GM23338 (cell line): ENCODE measurements around the gene SRSF3.

ENCODE experiments used
- EZH2 ChIP-seq: fragments of 200-600 bp; sonication (generic); IDR thresholded peaks from one replicate; pipeline ENCODE4 v1.8.0; 2017; ENCODE audit warnings: antibody characterized with exemption, mild to moderate bottlenecking, low read depth; ENCODE audit not compliant: unreplicated experiment
- EZH2phosphoT487 ChIP-seq: fragments of 200-600 bp; sonication (generic); IDR thresholded peaks from one replicate; pipeline ENCODE4 v1.8.1; 2018; ENCODE audit warnings: antibody characterized with exemption; ENCODE audit not compliant: unreplicated experiment
- JUNB ChIP-seq: IDR thresholded peaks from one replicate; pipeline ENCODE4 v1.6.1; 2016; ENCODE audit warnings: antibody characterized with exemption; ENCODE audit not compliant: unreplicated experiment
- POLR2AphosphoS5 ChIP-seq: IDR thresholded peaks from 2 replicates; pipeline ENCODE4 v1.6.1; 2016; ENCODE audit warnings: antibody characterized with exemption, low read depth
- TF ChIP-seq, protein P1 (sequence below), 2 experiments: fragments of 200-600 bp in 1 of 2; sonication (generic) in 1 of 2; conservative IDR thresholded peaks; 2 replicates each; pipeline versions ENCODE4 v1.5.1 to v1.6.1; 2016 to 2017; ENCODE audit warnings: antibody characterized with exemption in 2 of 2, low read depth in 2 of 2, mild to moderate bottlenecking in 2 of 2, moderate library complexity in 1 of 2
- TF ChIP-seq, protein P2 (sequence below): IDR thresholded peaks from 2 replicates; pipeline ENCODE4 v1.6.1; 2016; ENCODE audit warnings: antibody characterized with exemption
- TF ChIP-seq, protein P3 (sequence below): IDR thresholded peaks from one replicate; pipeline ENCODE4 v1.6.1; 2018; ENCODE audit warnings: antibody characterized with exemption; ENCODE audit not compliant: unreplicated experiment

DNA sequence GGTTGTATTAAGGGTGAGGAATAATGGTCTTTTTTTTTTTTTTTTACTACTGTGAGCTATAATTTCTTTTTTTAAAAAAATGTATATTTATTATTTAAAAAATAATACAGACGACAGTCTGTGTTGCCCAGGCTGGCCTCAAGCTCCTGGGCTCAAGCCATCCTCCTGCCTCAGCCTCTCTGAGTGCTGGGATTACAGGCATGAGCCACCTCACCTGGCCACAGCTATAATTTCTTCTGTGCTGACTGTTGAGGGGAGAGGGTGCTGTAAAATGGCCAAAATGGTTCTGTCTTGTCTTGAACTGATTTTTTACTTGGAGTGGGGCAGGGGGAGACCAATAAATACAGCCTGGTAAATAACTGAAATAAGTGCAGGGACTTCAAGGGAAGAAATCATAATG is 3.6 kb downstream of the SRSF3 start:
- TF ChIP-seq, protein P1, sequence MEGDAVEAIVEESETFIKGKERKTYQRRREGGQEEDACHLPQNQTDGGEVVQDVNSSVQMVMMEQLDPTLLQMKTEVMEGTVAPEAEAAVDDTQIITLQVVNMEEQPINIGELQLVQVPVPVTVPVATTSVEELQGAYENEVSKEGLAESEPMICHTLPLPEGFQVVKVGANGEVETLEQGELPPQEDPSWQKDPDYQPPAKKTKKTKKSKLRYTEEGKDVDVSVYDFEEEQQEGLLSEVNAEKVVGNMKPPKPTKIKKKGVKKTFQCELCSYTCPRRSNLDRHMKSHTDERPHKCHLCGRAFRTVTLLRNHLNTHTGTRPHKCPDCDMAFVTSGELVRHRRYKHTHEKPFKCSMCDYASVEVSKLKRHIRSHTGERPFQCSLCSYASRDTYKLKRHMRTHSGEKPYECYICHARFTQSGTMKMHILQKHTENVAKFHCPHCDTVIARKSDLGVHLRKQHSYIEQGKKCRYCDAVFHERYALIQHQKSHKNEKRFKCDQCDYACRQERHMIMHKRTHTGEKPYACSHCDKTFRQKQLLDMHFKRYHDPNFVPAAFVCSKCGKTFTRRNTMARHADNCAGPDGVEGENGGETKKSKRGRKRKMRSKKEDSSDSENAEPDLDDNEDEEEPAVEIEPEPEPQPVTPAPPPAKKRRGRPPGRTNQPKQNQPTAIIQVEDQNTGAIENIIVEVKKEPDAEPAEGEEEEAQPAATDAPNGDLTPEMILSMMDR (conservative IDR thresholded peaks at IDR 0.05; ENCODE audit: low read depth in 2 of 2) = no peak
- TF ChIP-seq POLR2AphosphoS5 = no peak
- no peak for TF ChIP-seq EZH2
- no peak for TF ChIP-seq EZH2phosphoT487
- no peak for TF ChIP-seq JUNB
- TF ChIP-seq, protein P2, sequence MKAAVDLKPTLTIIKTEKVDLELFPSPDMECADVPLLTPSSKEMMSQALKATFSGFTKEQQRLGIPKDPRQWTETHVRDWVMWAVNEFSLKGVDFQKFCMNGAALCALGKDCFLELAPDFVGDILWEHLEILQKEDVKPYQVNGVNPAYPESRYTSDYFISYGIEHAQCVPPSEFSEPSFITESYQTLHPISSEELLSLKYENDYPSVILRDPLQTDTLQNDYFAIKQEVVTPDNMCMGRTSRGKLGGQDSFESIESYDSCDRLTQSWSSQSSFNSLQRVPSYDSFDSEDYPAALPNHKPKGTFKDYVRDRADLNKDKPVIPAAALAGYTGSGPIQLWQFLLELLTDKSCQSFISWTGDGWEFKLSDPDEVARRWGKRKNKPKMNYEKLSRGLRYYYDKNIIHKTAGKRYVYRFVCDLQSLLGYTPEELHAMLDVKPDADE = no peak
- TF ChIP-seq, protein P3, sequence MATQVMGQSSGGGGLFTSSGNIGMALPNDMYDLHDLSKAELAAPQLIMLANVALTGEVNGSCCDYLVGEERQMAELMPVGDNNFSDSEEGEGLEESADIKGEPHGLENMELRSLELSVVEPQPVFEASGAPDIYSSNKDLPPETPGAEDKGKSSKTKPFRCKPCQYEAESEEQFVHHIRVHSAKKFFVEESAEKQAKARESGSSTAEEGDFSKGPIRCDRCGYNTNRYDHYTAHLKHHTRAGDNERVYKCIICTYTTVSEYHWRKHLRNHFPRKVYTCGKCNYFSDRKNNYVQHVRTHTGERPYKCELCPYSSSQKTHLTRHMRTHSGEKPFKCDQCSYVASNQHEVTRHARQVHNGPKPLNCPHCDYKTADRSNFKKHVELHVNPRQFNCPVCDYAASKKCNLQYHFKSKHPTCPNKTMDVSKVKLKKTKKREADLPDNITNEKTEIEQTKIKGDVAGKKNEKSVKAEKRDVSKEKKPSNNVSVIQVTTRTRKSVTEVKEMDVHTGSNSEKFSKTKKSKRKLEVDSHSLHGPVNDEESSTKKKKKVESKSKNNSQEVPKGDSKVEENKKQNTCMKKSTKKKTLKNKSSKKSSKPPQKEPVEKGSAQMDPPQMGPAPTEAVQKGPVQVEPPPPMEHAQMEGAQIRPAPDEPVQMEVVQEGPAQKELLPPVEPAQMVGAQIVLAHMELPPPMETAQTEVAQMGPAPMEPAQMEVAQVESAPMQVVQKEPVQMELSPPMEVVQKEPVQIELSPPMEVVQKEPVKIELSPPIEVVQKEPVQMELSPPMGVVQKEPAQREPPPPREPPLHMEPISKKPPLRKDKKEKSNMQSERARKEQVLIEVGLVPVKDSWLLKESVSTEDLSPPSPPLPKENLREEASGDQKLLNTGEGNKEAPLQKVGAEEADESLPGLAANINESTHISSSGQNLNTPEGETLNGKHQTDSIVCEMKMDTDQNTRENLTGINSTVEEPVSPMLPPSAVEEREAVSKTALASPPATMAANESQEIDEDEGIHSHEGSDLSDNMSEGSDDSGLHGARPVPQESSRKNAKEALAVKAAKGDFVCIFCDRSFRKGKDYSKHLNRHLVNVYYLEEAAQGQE = no peak
